ENCODE data around the gene NOP9.
"Not testable (repeated sequence)": the region's sequence is repeated elsewhere in the genome, so short reads cannot be mapped to it uniquely, and the experiment has no call there.

DNA sequence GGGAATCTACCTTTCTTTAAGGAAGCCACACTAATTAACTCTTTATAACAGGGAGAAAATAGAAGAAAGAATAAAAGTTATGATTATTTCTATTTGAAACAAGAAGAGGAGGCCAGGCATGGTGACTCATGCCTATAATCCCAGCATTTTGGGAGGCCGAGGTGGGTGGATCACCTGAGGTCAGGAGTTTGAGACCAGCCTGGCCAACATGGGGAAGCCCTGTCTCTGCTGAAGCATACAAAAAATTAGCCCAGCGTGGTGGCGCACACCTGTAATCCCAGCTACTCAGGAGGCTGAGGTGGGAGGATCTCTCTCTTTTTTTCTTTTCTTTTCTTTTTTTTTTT lies 54.8 kb downstream of the NOP9 start:
- TF ChIP-seq, protein P1, sequence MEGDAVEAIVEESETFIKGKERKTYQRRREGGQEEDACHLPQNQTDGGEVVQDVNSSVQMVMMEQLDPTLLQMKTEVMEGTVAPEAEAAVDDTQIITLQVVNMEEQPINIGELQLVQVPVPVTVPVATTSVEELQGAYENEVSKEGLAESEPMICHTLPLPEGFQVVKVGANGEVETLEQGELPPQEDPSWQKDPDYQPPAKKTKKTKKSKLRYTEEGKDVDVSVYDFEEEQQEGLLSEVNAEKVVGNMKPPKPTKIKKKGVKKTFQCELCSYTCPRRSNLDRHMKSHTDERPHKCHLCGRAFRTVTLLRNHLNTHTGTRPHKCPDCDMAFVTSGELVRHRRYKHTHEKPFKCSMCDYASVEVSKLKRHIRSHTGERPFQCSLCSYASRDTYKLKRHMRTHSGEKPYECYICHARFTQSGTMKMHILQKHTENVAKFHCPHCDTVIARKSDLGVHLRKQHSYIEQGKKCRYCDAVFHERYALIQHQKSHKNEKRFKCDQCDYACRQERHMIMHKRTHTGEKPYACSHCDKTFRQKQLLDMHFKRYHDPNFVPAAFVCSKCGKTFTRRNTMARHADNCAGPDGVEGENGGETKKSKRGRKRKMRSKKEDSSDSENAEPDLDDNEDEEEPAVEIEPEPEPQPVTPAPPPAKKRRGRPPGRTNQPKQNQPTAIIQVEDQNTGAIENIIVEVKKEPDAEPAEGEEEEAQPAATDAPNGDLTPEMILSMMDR (IDR thresholded peaks at IDR 0.05) = not testable (repeated sequence)
- not testable (repeated sequence) for TF ChIP-seq POLR2A, EP300 (IDR thresholded peaks at IDR 0.05)

All from gastroesophageal sphincter (tissue), 3 donors.